DMS53 treated with DMSO at 0.1 percent for 48 hours (cell line): ENCODE measurements around the gene TSPAN9.

Experiments
- DNase-seq: peaks from one replicate; lab custom pipeline; 2025; ENCODE audit not compliant: unreplicated experiment; lab: John Stamatoyannopoulos, UW

TSPAN9 gene

DNA sequence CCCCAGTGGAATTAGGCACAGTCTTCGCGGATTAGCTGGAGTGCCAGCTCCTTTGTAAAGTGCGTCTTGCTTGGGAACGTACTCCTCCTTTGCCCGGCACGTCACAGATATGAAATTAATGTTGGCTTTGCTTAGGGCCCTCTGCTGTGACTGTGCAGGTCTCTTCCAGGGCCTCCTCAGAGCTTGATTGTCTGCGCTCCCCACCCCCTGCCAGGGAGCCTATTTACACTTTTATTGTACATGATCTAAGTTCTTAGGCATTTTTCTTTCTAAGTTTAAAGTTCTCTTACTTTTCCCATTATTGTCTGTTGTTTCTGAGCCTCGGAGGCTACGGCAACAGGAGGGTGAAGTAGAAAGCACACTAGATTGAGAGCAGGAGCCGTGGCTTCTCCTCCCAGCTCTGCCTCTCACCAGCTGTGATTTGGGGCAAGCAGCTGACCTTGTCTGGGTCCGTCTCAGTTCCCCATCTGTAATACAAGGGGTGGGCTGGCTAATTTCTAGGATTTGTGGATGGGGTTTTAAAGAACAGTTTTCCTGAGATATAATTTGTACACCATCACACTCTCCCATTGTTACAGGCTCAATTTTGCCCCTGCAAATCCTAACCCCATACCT, 81.8 kb downstream of the TSPAN9 start:
- DNase-seq, result no peak

GRCh38 chr12:3160081-3160480, 82.9 kb downstream of the TSPAN9 start:
- DNase-seq, result no peak

GRCh38 chr12:3161861-3162260, 84.7 kb downstream of the TSPAN9 start:
- DNase-seq, result no peak

GRCh38 chr12:3164454-3165077, 87.4 kb downstream of the TSPAN9 start:
- no peak for DNase-seq

DNA sequence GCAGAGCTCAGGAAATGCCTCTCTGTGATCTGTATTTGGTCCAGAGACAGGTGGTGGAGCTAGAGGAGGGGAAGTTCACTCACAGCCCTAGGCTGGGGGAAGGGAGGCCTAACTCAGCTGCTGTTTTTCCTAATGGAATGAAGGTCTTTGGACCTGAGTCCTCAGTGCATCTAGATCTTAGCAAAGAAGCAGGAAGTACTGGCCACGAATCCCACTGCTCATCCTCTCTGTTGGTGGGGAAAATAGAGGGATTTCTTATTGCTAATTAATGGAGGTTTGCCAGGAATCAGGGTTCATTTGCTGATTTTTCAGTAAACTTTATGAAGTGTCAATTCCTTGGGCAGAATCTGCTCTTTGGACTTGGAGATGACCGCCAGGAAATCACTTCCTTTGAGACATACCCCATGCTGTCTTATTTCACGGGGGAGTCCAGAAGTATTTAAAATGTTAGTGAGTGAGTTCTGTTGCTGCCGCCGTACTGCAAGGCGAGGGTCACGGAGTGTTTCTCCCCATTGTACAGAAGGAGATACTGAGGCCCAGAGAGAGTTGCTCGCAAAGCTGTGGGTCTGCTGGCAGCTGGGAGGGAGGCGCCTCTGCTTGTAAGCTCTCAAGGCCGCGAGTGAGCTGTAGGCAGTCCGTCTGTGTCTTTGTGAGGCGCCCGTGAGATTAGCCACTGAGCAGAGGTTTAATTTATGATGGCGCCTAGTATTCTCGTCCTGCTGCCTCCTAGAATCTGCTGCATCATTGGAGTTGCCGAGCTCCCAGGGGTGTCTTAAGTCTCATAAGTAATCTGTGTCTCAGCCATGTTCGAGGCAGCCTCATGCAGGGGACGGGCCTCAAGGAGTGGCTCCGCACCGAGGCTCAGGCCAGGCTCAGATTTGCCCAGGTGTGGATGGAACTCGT, 88.2 kb downstream of the TSPAN9 start:
- no peak for DNase-seq

- no peak for DNase-seq
These were observed 90.5 kb downstream of the TSPAN9 start for GRCh38 chr12:3167636-3168035.

GRCh38 chr12:3168223-3169221, 91.3 kb downstream of the TSPAN9 start:
- no peak for DNase-seq

- DNase-seq, result no peak
These were observed 93.4 kb downstream of the TSPAN9 start for GRCh38 chr12:3170423-3171194.

- no peak for DNase-seq
These were observed 94.0 kb downstream of the TSPAN9 start for GRCh38 chr12:3171195-3171591.

- no peak for DNase-seq
These were observed 95.2 kb downstream of the TSPAN9 start for GRCh38 chr12:3172124-3173007.

DNA sequence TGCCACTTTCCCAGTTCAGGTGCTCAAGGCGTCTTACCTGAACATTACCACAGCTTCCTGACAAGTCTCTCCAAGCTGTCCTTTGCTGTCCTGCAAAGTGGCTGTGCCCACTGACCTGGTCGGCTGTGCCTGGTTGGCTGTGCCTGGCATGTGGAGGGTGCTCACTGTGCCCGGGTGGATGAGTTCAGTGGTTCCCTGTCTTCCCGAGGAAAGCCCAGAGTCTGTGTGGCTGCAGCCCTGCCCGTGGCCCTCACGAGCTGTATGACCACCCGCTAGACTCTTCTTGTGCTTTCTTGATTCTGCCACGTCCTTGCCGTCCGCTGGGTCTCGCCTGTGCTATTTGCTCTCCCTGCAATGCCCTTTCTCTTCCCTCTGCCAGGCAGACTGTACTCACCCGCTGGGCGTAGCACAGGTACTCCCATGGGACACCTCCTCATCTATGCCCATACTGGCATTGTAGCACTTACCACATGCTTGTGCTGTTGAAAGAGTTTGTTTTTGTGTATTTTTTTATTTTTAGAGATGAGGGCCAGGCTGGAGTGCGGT, 95.9 kb downstream of the TSPAN9 start:
- DNase-seq, result no peak

DNA sequence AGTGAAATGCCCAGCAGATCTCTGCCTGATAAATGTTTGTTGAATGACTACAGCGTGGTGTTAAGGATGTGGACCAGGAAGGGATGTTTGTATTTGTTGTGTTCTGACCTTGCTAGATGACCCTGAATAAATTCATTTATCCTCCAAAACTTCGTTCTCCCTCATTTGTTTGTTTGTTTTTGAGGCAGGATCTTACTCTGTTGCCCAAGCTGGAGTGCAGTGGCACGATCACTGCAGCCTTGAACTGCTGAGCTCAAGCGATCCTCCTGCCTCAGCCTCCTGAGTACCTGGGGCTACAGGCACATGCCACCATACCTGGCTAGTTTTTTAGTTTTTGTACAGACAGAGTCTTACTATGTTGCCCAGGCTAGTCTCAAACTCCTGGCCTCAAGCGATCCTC, 96.7 kb downstream of the TSPAN9 start:
- no peak for DNase-seq

- DNase-seq, result no peak
These were observed 98.1 kb downstream of the TSPAN9 start for GRCh38 chr12:3175238-3175637.

GRCh38 chr12:3176754-3177153, 99.6 kb downstream of the TSPAN9 start:
- no peak for DNase-seq

- no peak for DNase-seq
These were observed 100.7 kb downstream of the TSPAN9 start for GRCh38 chr12:3177778-3178425.

DNA sequence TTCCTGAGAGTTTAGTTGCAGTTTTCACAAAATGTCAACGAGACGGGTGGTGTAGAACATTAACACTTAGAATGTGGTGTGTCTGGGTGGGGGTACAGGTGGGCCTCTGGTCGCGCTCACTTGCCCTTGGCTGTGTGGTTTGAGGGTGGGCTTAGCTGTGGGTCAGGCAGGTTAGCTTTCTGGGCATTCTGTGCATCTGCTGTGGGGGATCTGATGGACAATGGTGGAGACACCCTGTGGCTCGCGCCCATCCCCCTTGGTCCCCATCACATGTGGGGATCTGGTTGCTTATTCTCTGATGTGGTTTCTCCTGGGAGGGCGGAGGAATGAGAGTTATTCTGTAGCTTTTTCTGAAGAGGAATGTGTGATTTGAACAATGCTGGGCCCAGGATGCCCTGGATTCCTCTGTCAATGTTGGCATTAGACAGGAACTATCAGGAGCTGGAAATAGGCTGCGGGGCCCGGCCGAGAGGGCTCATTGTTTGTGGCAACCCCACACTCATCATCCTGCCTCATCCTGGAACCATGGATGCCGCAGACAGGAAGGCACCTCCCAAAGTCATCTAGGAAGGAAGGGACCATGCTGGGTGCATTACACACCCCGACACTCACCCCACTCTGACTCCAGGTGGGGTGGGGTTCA, 101.6 kb downstream of the TSPAN9 start:
- no peak for DNase-seq

- no peak for DNase-seq
These were observed 102.6 kb downstream of the TSPAN9 start for GRCh38 chr12:3179731-3180130.

- no peak for DNase-seq
These were observed 105.2 kb downstream of the TSPAN9 start for GRCh38 chr12:3182426-3182825.
